Measurements from ENCODE around the gene SURF1. TPM values are rescaled to one million over a fixed set of nuclear protein-coding genes. Genes with fewer than 3 reads are reported as not detected.

SURF1 gene
- total and polyA plus RNA-seq, 10 of the 15 experiments (the other 5 are each of a cell fraction or from before 2014, with no cell fraction given) = 17.9 to 46.4 (median 29.6) TPM

GRCh38 chr9:133369933-133370332, 13.6 kb upstream of the SURF1 start (continued):
- no peak for TF ChIP-seq RB1 (IDR thresholded peaks at IDR 0.05; ENCODE audit: borderline replicate concordance)

- TF ChIP-seq MEF2A (IDR thresholded peaks at IDR 0.05; ENCODE audit: insufficient read depth, low read depth, low read length) (no peak), BCL11A (IDR thresholded peaks at IDR 0.05; ENCODE audit: low read depth, low read length) (no peak), HSF1 (IDR thresholded peaks at IDR 0.05; ENCODE audit: low read depth, low read length) (no peak), FOXK2 (IDR thresholded peaks at IDR 0.05) (no peak), MYB (IDR thresholded peaks at IDR 0.05; ENCODE audit: borderline replicate concordance, low read depth, low read length) (no peak), FOXM1 (IDR thresholded peaks at IDR 0.05; ENCODE audit: low read depth, low read length) (no peak), SPI1 (IDR thresholded peaks at IDR 0.05; ENCODE audit: borderline replicate concordance, insufficient read depth, low read depth, low read length) (no peak), TAF1 (IDR thresholded peaks at IDR 0.05; ENCODE audit: borderline replicate concordance, low read depth, low read length) (no peak), SP1 (IDR thresholded peaks at IDR 0.05; ENCODE audit: low read depth, low read length) (no peak), YBX1 (IDR thresholded peaks at IDR 0.05) (no peak), BRCA1 (IDR thresholded peaks at IDR 0.05; ENCODE audit: low read depth, low read length) (no peak), TCF3 (IDR thresholded peaks at IDR 0.05; ENCODE audit: borderline replicate concordance, insufficient read depth, low read depth, low read length) (no peak), ATF7 (IDR thresholded peaks at IDR 0.05; ENCODE audit: low read depth) (no peak), FOS (IDR thresholded peaks at IDR 0.05; ENCODE audit: borderline replicate concordance, extremely low read depth, insufficient read length) (no peak), USF2 (IDR thresholded peaks at IDR 0.05; ENCODE audit: borderline replicate concordance, low read depth, low read length) (no peak), NKRF (conservative IDR thresholded peaks at IDR 0.05) (no peak)
- no peak overlapping the region for H3K9ac ChIP-seq (ENCODE audit: control insufficient read depth, insufficient read depth, low read length)
- no peak for DNase-seq (ENCODE audit: low read depth, low spot score)
- H3K9me3 ChIP-seq (replicated peaks; ENCODE audit: control insufficient read depth, insufficient read depth, low read length) = no peaks in the 10 kb centered on the region
- H3K4me1 ChIP-seq (ENCODE audit: control insufficient read depth, insufficient read depth, low read length) = peaks cover 22% of the 10 kb centered on the region
- SMC1A ChIA-PET (ENCODE audit: uncharacterized antibody, unreplicated experiment) = no interaction called here
- BruUV-seq (replicated peaks) = no TSS peak
- H3K4me3 ChIP-seq = no peak overlapping the region
- CTCF ChIA-PET = no interaction called here
- no peak for FAIRE-seq
- peaks cover 73% of the 10 kb centered on the region for H3K79me2 ChIP-seq (ENCODE audit: control insufficient read depth, insufficient read depth, low read length)
- POLR2A ChIA-PET = interaction anchor here (1.1 kb wide), 1 partner anchor 12 kb away, joined by 3 read pairs; no protein-coding TSS in a partner anchor
- no peaks in the 10 kb centered on the region for H3K27me3 ChIP-seq (replicated peaks in 1 of 2; ENCODE audit: control insufficient read depth in 2 of 2, insufficient read depth in 2 of 2, low read length in 1 of 2)
- H3K4me2 ChIP-seq (ENCODE audit: control insufficient read depth, insufficient read depth) = no peak overlapping the region
- ATAC-seq = no peak
- 64% methylated on average over 6 of the region's 6 CpGs for WGBS (ENCODE audit: insufficient coverage, insufficient replicate concordance, low lambda C conversion rate, missing lambda C conversion rate)
- in situ Hi-C loops (cut with MboI) = no loop called here
- H2AFZ ChIP-seq (ENCODE audit: control insufficient read depth, low read depth, low read length) = no peak overlapping the region
- no peak overlapping the region for H3K27ac ChIP-seq (ENCODE audit: control insufficient read depth, insufficient read depth)
- RAD21 ChIA-PET (ENCODE audit: unreplicated experiment) = no interaction called here
- H3K36me3 ChIP-seq (ENCODE audit: control insufficient read depth in 2 of 2, insufficient read depth in 2 of 2, low read length in 1 of 2) = peaks cover 27 to 37% of the 10 kb centered on the region in 2 experiments
- peaks cover 37% of the 10 kb centered on the region for H4K20me1 ChIP-seq (ENCODE audit: control insufficient read depth, insufficient read depth)
- intact Hi-C loops (cut with micrococcal nuclease; ENCODE audit: unreplicated experiment) = no loop called here
Measured at GRCh38 chr9:133369422-133369821, 13.1 kb upstream of the SURF1 start.
